NCI-H69 (cell line): ENCODE results near the gene HOXA4.

Experiments
- DNase-seq: peaks from one replicate; lab custom pipeline; 2025; lab: John Stamatoyannopoulos, UW

Gene HOXA4

GRCh38 chr7:27094304-27095049 is 36.1 kb downstream of the HOXA4 start:
- no peak for DNase-seq

GRCh38 chr7:27093184-27093895 is 37.2 kb downstream of the HOXA4 start:
- DNase-seq, result no peak

- DNase-seq, result no peak
Measured at GRCh38 chr7:27092819-27093110, 37.8 kb downstream of the HOXA4 start.

DNA sequence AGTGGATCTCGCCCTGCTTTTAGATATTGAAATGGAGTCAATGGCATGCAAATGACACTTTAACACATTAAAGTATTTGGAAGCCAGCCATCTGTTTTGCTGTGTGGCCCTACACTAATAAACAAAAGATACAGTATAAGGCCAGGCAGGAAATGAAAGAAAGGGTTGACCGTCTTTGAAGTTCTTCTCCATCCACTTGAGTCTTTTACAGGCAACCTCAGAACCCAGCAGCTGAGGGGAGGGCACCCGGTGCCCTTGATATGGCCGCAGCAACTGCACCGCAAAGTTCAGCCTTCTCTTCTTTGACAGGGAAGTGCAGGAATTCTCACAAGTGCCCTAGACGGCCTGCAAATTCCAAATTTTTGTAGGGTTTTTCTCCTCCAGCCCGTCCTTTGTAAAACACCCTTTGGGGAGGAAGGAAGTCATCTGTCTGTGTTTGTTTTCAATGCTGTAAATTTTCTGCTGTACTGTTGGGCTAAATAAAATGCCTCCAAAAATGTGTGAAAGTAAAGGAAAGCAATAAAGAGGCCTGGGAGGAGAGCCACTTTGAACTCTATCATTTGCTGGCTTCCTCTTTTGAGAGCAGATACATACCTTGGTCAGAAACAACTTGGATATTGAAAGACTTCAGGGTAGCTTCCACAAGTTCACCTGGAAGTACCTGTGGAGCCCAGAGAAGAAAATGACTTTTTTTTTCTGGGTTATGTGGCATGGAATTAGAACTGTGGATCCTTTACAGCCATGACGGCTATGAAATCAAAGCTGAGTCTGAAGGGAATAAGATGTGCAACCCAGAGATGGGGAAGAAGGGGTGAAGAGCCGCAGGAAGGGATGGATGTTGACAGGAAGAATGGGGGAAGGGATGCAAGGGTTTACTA is 38.4 kb downstream of the HOXA4 start:
- DNase-seq, result peak; percentile 34

DNA sequence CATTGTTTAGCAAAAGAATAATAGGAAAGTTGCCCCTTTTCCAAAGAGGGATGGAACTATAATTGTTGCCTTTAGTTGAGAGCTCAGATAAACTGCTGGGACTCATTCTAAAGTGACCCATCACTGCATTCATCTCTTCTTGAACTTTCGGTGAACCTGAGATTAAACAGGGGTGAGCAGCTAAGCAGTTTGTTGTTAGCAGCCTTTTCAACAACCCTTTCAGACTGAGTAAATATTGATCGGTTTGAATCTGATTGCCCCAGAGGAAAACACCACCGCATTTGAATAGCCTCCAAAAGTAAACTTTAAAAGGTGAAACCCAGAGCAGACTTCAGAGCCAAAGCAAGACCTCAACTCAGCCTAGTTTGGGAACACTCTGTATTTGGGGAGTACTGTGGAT is 39.5 kb downstream of the HOXA4 start:
- peak; percentile 96 for DNase-seq

- DNase-seq, result no peak
Measured at GRCh38 chr7:27088002-27088922, 42.3 kb downstream of the HOXA4 start.

GRCh38 chr7:27083646-27084045 is 46.9 kb downstream of the HOXA4 start:
- no peak for DNase-seq

- no peak for DNase-seq
Measured at GRCh38 chr7:27082171-27082570, 48.4 kb downstream of the HOXA4 start.

- DNase-seq, result no peak
Measured at GRCh38 chr7:27080844-27081436, 49.6 kb downstream of the HOXA4 start.

DNA sequence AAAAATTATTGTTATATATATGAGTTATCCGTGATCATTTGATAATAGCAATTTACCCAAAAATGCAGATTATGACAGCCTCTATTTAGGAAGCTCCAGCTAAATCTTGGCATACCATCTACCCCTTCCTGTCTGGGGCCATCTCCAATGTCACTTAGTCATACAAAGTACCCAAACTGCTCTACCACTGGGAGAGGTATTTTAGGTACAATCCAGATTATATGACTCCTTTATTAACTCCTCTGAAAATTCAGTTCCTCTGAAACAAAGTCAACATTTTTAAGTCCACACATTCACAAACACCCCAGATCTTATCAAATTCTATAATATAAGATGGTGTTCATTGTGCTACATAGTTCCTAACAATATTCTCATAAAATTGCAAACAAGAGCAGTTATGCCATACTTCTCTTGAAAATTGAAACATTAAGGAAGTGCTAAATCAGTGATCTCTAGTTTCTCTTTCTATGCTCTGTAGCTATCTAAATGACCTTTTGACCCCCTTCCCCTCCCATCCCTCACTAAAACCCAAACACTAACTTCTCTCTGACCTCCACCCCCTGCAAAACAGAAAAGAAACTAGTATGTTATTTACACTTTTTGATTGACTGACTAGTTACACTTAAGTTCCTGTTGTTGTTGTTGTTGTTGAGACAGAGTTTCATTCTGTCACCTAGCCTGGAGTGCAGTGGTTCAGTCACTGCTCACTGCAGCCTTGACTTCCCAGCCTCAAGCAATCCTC is 51.2 kb downstream of the HOXA4 start:
- no peak for DNase-seq

- DNase-seq, result no peak
Measured at GRCh38 chr7:27078616-27079233, 51.8 kb downstream of the HOXA4 start.
